Stimulated activated CD4-positive, alpha-beta T cell treated with anti-CD3 and anti-CD28 coated beads, Interleukin-15, amount 100 ng/mL, for 48 hours (primary cell): Measurements from ENCODE around the gene C8A.

Experiments
- DNase-seq, 2 donors: peaks; one replicate each; pipeline ENCODE4 v3.0.0-alpha.2; 2020; ENCODE audit warnings: low read depth in 2 of 2

Gene C8A

DNA sequence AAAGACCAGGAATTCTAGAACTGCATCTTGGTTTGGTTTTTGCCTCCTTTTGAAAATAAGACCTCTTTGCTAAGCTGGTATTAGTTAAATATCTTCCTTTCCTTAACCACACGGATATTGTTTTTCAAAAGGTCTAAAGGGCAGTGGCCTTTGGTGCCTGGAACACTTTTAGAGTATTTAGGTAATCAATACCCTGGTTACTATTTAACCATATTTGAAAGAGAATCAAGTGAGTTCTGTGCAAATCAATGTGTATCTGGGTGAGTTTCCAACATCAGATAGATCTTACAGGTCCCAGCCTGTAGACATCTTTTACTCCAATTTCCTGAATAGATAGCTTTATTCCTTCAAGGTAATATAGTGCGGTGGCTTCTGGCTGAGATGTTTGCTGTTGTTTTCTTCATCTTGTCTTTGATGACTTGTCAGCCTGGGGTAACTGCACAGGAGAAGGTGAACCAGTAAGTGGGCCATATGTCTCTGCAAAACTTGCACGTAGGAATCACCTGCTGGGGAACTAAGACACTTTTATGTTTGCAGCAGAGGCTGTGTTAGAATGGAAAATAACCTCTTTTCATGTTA lies at the start of gene C8A:
TSS of gene C8A (plus strand) at position 277 of the 579 bp plus-strand sequence. CDS start at position 382, 105 bp downstream.
- no peak for DNase-seq

DNA sequence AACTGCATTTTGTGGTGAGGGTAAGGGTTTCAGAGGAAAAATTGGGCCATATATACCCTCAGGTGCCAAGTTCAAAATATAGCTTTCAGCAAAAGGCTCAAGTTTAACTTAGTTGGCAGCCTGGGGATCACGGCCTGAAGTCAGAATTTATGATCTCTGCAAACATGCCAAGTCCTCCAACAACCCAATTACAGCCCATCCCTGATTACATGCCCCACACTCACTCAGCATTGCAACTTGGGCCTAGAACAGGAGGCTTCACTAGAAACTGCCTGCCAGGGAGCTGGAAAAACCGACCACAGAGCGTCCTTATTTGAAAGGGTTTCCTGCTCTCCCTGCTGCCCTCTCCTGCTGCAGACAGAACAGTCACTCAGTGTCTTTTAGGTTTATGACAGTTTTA lies 47.8 kb upstream of the C8A start:
- no peak for DNase-seq

- no peak for DNase-seq
These were observed 46.2 kb upstream of the C8A start for GRCh38 chr1:56808410-56808809.

- no peak for DNase-seq
These were observed 43.3 kb upstream of the C8A start for GRCh38 chr1:56811331-56811730.

- DNase-seq: no peak
These were observed 40.4 kb upstream of the C8A start for GRCh38 chr1:56814205-56814604.

DNA sequence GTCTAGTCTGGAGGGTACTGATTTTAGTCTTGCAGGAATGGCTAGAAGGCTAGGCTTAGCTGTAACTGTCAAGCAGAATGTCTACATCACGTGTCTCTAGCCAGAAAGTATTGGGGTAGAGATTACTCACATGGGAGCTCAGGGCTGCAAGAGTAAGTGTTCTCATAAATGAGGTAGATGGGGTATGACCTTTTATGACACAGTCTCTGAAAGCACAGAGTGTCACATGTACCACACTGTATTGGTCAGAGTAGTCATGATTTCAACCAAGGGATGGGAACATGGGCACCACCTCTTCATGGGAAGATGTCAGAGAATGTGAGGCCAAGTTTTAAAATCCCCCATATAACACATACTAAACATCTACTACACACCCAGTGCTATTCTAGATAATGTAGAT lies 38.3 kb upstream of the C8A start:
- DNase-seq: no peak

- no peak for DNase-seq
These were observed 37.7 kb upstream of the C8A start for GRCh38 chr1:56816909-56817308.

DNA sequence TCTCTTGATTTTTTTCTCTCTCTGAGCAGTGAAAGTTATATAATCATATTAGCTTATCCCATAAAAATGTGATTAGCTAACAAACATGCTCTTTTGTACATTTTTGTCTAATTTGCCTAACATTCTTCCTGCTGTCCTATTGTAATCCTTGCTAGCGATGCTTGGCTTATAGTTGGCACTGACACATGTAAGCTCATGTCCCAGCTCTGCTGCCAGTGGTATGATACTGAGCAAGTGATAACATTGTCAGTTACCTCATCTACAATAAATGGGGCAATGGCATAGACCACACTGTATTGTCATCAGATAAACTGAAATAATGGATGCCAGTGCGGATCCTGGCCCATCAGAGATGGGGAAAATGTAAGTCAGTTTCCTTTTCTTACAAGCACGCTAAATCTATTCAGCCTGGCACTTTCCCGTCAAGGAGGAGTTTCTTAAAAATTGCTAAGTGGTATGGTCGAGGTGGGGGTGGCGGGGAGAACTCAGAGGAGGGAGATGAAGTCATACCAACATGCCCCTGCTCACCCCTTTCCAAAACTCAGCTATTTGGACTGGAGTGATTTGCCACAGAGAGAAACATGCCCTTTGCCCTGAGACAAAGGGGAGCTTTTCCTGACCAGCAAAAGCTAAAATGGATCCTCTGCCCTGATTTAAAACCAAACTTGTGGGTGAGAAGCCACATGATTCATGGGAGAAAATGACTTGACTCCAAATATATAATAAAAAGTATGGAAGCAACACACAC lies 36.7 kb upstream of the C8A start:
- no peak for DNase-seq

DNA sequence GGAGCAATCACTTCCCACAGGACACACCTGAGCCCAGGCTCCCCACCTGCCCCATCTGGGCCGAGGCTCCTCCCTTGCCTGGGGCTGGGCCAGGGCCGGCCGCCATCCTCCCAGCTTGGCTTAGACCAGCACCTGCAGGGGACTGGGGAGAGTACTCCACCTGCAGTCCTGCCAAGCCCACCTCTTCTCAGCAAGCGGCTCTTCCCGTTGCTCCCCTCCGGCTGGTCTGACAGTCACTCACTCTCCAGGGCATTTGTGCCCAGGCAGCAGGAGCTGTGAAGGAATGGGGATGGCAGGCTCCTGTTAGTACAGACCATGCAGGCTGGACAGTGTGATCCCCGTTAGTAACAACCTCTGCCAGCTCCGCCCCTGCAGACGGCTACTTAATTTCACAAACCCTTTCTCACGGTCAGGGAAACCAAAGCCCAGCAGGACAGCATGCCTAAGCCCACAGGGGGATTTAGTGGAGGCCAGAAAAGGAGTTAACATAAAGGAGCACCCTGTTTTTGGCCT lies 35.2 kb upstream of the C8A start, which contains the start of gene FYB2:
TSS of gene FYB2 (minus strand) at position 18 of the 513 bp plus-strand sequence. CDS start 114 bp downstream, outside the sequence.
- DNase-seq: no peak

GRCh38 chr1:56820755-56821461 lies 33.7 kb upstream of the C8A start:
- peak; percentile 59 to 65 for DNase-seq

DNA sequence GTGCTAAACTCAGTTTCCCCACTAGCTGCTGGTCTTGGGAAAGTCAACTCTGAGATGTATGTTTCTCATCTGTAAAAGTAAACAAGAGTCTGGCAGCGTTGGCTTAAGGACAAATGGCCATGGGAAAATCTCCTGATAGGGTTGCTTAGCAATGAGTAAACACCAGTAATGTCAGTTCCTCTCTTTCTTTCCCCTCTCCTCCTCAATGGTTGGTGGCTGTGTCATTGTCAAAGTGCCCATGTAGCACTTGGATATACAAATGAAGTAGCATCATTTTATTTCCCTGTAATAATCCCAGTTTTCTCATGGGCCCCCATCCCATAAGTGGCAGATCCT lies 33.2 kb upstream of the C8A start:
- no peak for DNase-seq

GRCh38 chr1:56824271-56824670 lies 30.3 kb upstream of the C8A start:
- DNase-seq: no peak

- no peak for DNase-seq
These were observed 29.7 kb upstream of the C8A start for GRCh38 chr1:56824938-56825337.

DNA sequence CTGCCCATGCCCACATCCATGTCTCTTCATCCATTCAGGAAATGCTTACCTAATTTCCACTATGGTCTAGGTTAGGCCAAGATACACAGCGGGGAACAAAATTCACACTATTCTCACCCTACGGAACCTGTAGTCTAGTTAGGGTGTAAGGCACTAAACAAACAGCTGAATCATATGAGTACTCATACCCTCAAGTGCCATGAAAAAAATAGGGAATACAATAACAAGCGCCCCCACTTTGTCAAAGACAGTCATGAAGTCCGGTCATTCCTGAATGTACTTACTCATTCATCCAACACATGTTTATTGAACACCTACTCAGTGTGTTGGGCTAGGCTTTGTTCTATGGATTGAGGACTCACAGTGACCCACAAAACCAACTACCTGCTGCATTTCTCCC lies 29.2 kb upstream of the C8A start:
- no peak for DNase-seq

GRCh38 chr1:56827711-56828110 lies 26.9 kb upstream of the C8A start:
- DNase-seq: no peak

- no peak for DNase-seq
These were observed 24.5 kb upstream of the C8A start for GRCh38 chr1:56830052-56830451.

DNA sequence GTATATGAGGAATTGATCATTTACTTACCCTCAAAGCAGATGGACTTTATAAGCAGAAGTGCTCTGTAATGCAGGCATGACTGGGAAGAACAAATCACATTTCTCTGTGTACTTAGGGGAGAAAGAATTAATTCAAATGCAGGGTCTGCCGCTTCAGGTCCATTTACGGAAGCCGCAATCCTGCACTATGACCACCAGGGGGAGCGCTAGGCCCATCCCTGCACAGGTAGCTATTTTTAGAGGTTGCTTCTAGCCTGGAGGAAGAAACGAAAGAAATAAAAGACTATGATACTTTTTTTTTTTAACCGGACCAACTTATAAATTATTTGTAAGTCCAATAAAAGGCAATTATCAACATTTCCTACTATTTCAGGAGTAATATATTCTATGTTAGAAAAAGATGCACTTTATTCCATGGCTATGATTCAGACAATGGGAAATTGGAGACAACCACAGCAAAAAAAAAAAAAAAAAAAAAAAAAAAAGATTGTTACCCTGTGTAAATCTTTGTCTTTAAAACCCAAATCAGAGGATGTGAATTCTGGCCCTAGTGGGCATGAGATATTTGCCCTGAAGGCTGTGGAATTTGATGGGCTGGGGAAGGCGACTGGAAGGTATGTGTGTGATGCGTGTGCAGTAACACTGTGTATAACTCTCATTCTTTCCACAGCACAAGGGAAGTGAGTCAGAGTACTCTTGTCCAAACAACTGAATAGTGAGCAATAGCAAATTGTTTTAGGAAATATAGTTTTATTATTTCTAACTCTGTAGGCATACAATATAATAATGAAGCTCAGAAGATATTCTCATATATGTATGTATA lies 22.5 kb upstream of the C8A start:
- peak; percentile 39 to 41 for DNase-seq

GRCh38 chr1:56833088-56833487 lies 21.5 kb upstream of the C8A start:
- DNase-seq: no peak

DNA sequence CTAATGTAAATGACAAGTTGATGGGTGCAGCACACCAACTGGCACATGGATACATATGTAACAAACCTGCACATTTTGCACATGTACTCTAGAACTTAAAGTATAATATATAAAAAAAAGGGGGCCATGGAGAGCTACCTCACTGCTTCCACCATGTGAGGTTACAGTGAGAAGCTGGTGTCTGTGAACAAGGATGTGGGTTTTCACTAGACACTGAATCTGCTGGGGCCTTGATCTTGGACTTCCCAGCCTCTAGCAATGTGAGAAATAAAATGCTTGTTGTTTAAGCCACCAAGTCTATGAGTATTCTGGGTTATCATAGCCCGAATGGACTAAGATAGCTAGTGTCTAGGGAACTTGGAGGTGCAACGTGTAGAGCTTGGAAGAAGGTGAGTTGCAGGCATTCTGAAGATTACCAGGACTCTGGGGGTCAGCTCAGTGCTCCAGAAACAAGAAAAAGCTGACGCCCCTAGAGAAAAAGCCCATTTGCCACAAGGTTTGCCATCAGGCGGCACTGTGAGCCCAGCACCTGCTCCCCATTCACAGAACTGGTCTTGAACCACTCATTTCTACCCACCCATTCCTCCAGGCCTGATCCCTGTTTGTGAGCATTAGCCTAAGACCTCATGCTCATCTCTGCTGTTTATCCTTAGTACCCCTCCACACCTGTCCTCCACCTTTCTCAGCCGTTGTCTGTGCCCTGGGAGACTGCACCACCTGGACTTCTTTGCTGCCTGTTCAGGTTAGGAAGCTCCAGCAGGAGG lies 20.3 kb upstream of the C8A start:
- no peak for DNase-seq

- no peak for DNase-seq
These were observed 18.9 kb upstream of the C8A start for GRCh38 chr1:56835657-56836056.

DNA sequence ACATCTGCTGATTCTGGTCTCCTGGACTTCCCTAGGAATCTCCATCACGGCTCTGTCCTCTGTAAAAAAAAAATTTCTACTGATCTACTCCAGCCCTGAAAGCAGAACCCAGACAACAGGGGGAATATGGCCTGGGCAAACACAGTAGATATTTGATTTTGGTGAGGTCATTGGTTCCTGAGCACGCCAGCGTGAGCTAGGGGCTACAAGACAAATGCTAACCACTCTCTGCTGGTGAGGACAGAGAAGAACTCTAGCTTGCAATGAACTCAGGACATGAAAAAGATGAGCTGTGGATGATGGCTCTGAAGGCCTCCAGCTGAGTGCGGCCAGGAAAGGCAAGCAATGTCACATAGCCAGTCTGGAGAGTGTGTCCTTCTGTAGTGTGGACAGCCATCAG lies 18.2 kb upstream of the C8A start:
- no peak for DNase-seq
